GM12801 (cell line): ENCODE results near the gene ORMDL3.

Experiments used
- CTCF ChIP-seq: IDR thresholded peaks from one replicate; pipeline ENCODE4 v1.5.1; 2011; ENCODE audit warnings: control low read depth; ENCODE audit not compliant: insufficient read length; ENCODE audit errors: extremely low read depth

The ORMDL3 gene

DNA sequence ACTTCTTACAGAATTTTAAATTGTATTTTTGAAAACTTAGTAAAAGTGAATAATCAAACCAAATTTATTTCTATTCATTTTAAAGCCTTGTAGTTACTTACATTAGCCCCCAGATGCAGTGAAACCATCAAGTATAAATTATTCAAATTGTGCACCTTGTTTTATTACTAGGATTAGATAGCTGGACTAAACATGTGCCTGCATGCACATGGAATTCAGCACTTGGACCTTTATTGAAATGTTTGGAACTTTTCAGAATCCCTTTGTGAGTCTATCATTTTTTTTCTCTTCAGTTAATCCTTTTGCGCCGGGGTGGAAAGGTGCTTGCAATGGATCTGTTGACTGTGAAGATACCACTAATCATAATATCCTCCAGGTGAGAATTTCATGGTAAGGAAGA, 54.6 kb downstream of the ORMDL3 start:
- TF ChIP-seq CTCF, result no peak

DNA sequence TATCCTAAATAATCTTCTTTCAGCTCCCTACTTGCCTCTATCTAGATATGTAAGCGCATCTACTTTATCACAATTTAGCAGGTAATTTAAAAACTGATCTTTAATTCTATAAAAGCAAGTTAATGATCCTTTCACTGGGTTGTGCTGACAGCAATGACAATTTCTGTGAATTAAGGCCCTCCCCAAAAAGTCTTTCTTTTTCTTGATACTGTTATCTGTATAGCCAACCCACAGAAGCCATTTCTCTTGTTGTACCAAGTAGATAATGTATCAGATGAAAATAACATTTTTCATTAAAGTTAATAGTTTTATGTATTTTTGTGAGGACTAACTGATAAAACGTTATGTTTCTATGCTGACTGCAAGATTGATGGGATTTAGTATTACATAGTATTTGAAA, 55.6 kb downstream of the ORMDL3 start:
- no peak for TF ChIP-seq CTCF
